Naive thymus-derived CD8-positive, alpha-beta T cell (primary cell): ENCODE data around the gene MGAT2. TPM values are rescaled to one million over a fixed set of nuclear protein-coding genes. Genes with fewer than 3 reads are reported as not detected.
"Not testable (repeated sequence)": the region's sequence is repeated elsewhere in the genome, so short reads cannot be mapped to it uniquely, and the experiment has no call there.

Experiments
- ATAC-seq, 2 donors: fragments of 150-1000 bp; cut with Tn5 transposase in 1 of 2; sonication (Bioruptor Pico), chemical (Tn5 transposase) in 1 of 2; 1 replicate in 1 of 2; 2 replicates in 1 of 2; pipeline ENCODE4 v1.10.0; 2021; ENCODE audit warnings: mild to moderate bottlenecking in 2 of 2, moderate library complexity in 2 of 2
- POLR2A ChIA-PET: fragments of 350-600 bp; sonication (Branson Sonifier 250); formaldehyde crosslinking; loops from one replicate; lab custom pipeline; 2021; ENCODE audit warnings: antibody characterized with exemption; lab: Charles Lee
- DNase-seq, 10 donors: peaks; one replicate each; pipeline versions ENCODE4 v3.0.0 to v3.0.0-alpha.2; 2020 to 2022
- H3K27ac Mint-ChIP-seq, 10 donors: one replicate each; pipeline ENCODE4 v1.8.0; 2020 to 2022; ENCODE audit warnings: mild to moderate bottlenecking in 10 of 10, mixed read lengths in 10 of 10, moderate library complexity in 4 of 10, inconsistent platforms in 1 of 10
- H3K27me3 Mint-ChIP-seq, 5 donors: one replicate each; pipeline ENCODE4 v1.8.0; 2021 to 2022; ENCODE audit warnings: mixed read lengths in 5 of 5
- H3K36me3 Mint-ChIP-seq, 3 donors: one replicate each; pipeline ENCODE4 v1.8.0; 2020 to 2022; ENCODE audit warnings: mixed read lengths in 3 of 3, mild to moderate bottlenecking in 2 of 3, inconsistent platforms in 1 of 3
- H3K4me1 Mint-ChIP-seq, 4 donors: one replicate each; pipeline ENCODE4 v1.8.0; 2021 to 2022; ENCODE audit warnings: mixed read lengths in 4 of 4
- H3K4me3 Mint-ChIP-seq, 10 donors: one replicate each; pipeline ENCODE4 v1.8.0; 2020 to 2022; ENCODE audit warnings: mild to moderate bottlenecking in 10 of 10, mixed read lengths in 10 of 10, moderate library complexity in 6 of 10, inconsistent platforms in 1 of 10
- H3K9me3 Mint-ChIP-seq, 9 donors: one replicate each; pipeline ENCODE4 v1.8.0; 2020 to 2022; ENCODE audit warnings: mixed read lengths in 9 of 9, mild to moderate bottlenecking in 3 of 9, inconsistent platforms in 1 of 9, moderate library complexity in 1 of 9
- polyA plus RNA-seq, 3 donors: library from polyadenylated mRNA; unstranded; fragments of 300-500 nt; fragmentation: Illumina TruSeq; gene quantifications; one replicate each; pipeline ENCODE4 v1.2.3, GENCODE V29; 2021
- total RNA-seq, 8 experiments: library from RNA in 2 of 8; stranded (reverse) in 2 of 8; gene quantifications; one replicate each; pipeline ENCODE4 v1.2.3 and lab custom pipeline; 2021 to 2026

MGAT2 gene
- total RNA-seq (10 to 100 TPM; 24.9 to 26.9 TPM), polyA plus RNA-seq (10 to 100 TPM; 15.8 to 25.9 (median 19.8) TPM), total RNA-seq (lab: John Stamatoyannopoulos, UW) (42.3 to 88.8 (median 59.5) reads per million in 6 experiments)

DNA sequence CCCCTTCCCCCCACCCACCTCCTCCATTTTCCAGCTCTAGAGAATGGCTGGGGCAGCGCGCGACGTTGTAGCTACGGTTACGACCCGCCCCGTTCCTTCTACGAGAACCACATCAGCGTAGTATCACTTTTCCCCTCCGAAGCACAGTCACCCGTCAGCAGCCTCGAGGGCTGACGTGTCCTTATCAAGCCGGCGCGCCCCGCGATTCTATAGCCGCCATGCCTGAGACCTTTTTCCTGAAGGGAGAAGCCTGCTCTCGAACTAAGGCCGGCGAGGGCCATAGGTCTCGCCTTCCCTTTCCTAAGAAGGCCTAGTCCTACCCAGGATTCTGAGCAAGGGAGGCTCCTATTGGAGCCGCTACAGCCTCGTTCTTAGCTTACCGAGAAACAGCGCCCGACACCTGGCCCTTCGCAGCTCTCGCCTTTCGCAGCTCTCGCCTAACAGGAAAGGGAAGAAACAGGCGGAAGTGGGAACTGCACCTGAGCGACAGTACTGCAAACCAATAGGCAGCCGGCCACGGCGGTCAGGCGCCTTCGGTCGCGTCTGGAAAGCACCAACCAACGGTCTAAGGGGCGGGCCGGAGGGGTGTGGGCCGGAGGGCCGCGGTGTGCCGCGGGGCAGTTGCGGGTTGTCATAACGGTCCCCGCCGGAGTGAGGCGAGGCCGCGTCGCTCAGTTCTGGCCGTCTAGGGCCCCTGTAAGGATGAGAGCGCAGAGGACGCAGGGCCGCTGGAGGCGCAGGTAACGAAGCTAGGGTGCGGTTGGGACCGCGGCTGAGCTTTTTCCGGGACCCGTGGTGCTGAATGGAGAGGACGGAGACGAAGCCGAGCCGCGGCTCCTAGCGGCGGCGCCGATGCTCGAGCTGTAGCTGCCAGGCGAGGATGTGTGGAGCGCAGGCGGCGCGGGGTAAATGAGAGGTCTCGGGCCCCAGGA is at the start of gene MGAT2, which contains the start of gene RPL36AL:
TSS of gene MGAT2 (plus strand) at position 618 of the 932 bp plus-strand sequence. CDS start 470 bp downstream, outside the sequence.
TSS of gene RPL36AL (minus strand) at position 445 of the 932 bp plus-strand sequence. CDS start 1,522 bp downstream, outside the sequence.
- H3K4me1 Mint-ChIP-seq, result peaks cover 18 to 65% (median 51%) of the 10 kb centered on the region in 4 donors
- ATAC-seq (peak; percentile 84 to 86), DNase-seq (peak; percentile 82 to 98 (median 92))
- peak within 1 kb of the TSS; percentile 93 to 99 (median 98) for H3K4me3 Mint-ChIP-seq
- peaks cover 0 to 40% (median 6%) of the 10 kb centered on the region in 3 donors for H3K36me3 Mint-ChIP-seq
- peak within 1 kb of the TSS; percentile 97 to 99 (median 99) for H3K27ac Mint-ChIP-seq
- H3K27me3 Mint-ChIP-seq, result no peaks in the 10 kb centered on the region
- POLR2A ChIA-PET, result interaction anchor here (0.5 to 5.3 kb wide), 31 partner anchors 8 to 1210 kb away, joined by 3 to 203 read pairs (median 6); partner anchors contain the start of genes ARF6, DNAAF2, KLHDC1 and KLHDC2
- no peaks in the 10 kb centered on the region for H3K9me3 Mint-ChIP-seq

DNA sequence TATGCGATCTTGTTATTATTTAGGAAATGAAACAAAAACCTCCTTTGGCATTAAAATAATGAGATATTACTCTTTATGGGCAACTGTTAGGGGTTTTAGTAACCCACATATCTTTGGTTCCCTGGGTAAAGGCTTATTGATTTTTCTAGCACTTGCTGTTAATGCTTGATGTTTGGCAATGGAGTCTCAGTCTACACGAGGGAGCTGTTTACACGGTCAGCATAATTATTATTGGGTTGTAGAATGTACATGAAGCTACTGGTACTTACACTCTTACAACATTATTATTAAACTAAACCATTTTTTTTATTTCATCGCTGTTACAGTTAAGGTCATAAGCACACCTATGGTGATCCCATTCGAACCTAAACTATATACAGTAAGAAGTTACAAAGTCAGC is 46.6 kb upstream of the MGAT2 start:
- POLR2A ChIA-PET, result interaction anchor here (2.2 kb wide), 1 partner anchor 12 kb away, joined by 6 read pairs; the partner anchor contains the start of gene RPS29
- peaks cover 0 to 55% (median 37%) of the 10 kb centered on the region in 3 donors for H3K36me3 Mint-ChIP-seq
- peaks cover 0 to 7% (median 1%) of the 10 kb centered on the region in 9 donors for H3K9me3 Mint-ChIP-seq
- no peaks in the 10 kb centered on the region for H3K27me3 Mint-ChIP-seq
- peaks cover 8 to 25% (median 13%) of the 10 kb centered on the region in 4 donors for H3K4me1 Mint-ChIP-seq
- no peak for ATAC-seq
- no peak for DNase-seq
- H3K4me3 Mint-ChIP-seq, result no peak overlapping the region
- H3K27ac Mint-ChIP-seq, result no peak overlapping the region

DNA sequence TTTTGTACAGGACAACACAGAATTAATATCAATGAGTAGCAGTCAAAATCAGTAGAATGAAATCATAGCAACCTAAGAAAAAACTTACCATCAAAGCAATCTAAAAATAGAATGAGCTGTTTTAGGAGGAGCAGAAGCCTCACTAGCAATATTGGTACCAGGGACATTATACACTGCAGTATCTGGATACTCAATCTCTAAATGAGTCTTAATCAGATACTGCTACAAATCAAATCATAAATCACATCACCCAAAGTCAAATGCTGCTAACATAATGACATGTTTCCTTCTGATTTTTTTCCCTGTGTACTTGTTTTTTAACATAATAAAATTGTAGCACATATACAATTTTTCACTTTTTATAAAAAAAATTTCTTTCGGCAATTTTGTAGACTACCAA is 42.5 kb upstream of the MGAT2 start:
- DNase-seq, result no peak
- peaks cover 28 to 62% (median 49%) of the 10 kb centered on the region in 4 donors for H3K4me1 Mint-ChIP-seq
- no peak for ATAC-seq
- peaks cover 0 to 66% (median 26%) of the 10 kb centered on the region in 3 donors for H3K36me3 Mint-ChIP-seq
- POLR2A ChIA-PET, result interaction anchor here (1.0 kb wide), 1 partner anchor 9 kb away, joined by 3 read pairs; the partner anchor contains the start of gene RPS29
- H3K4me3 Mint-ChIP-seq, result no peak overlapping the region
- no peaks in the 10 kb centered on the region for H3K27me3 Mint-ChIP-seq
- H3K27ac Mint-ChIP-seq, result peak overlapping the region in 4 of 10 donors; percentile 35 to 64 (median 60)
- no peaks in the 10 kb centered on the region for H3K9me3 Mint-ChIP-seq

DNA sequence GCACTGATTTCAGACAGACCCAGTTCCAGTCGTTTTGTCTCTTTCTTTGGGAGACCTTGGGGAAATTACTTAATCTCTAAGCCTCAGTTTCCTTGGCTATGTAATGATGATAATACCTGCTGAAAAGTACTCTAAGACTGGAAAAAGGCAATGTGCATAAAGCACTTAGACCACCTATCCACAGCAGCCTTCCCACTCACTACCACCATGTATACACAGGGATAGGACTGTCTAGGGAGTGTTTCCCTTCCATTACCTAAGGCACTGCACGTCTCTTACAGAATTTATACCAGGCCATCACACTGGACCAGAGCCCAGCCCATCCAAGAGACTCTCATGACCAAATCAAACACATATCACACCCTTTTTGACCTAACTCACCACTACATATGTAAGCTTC is 40.8 kb upstream of the MGAT2 start:
- DNase-seq, result no peak
- POLR2A ChIA-PET, result no interaction called here
- no peaks in the 10 kb centered on the region for H3K27me3 Mint-ChIP-seq
- peaks cover 0 to 67% (median 30%) of the 10 kb centered on the region in 3 donors for H3K36me3 Mint-ChIP-seq
- no peak for ATAC-seq
- H3K9me3 Mint-ChIP-seq, result no peaks in the 10 kb centered on the region
- H3K4me1 Mint-ChIP-seq, result peaks cover 31 to 75% (median 63%) of the 10 kb centered on the region in 4 donors
- peak overlapping the region; percentile 1 to 83 (median 60) for H3K27ac Mint-ChIP-seq
- peak overlapping the region in 2 of 10 donors; percentile 3 to 7 for H3K4me3 Mint-ChIP-seq

DNA sequence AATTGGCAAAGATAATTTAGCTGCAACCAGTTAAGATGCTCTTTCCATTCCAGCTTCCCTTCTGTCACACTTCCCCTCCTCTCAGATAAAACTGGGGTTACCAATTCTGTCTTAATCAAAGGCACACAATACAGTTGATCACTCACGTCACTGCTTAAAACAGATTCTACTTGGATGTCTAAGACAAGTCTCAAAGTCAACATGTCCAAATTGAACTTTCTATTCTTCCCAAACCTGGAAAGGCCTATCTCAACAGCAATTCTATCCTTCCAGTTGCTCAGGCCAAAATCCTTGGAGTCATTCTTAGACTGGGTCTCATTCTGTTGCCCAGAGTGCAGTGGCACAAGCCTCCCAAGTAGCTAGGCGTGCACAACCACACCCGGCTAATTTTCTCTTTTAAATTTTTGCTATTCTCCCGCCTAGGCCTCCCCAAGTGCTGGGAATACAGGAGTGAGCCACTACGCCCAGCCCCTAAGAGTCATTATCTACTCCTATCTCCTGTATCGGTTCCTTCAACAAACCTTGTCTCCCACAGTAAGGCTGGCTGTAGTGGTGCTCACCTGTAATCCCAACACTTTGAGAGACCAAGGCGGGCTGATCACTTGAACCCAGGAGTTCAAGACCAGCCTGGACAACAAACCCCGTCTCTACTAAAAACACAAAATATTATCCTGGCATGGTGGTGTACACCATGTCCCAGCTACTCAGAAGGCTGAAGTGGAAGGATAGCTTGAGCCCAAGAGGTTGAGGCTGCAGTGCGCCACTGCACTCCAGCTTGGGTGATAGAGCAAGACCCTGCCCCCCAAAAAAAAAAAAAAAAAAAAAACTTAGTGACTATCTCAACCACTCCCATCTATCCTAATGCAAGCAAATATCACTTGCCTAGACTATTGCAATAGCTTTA is 39.1 kb upstream of the MGAT2 start:
- Mint-ChIP-seq H3K27ac (peak overlapping the region; percentile 30 to 86 (median 70)), H3K4me3 (peak overlapping the region in 7 of 10 donors; percentile 4 to 92 (median 31)), H3K27me3 (peaks cover 0 to 7% (median 0%) of the 10 kb centered on the region in 5 donors), H3K9me3 (peaks cover 0 to 3% (median 0%) of the 10 kb centered on the region in 9 donors), H3K36me3 (peaks cover 5 to 70% (median 28%) of the 10 kb centered on the region in 3 donors), H3K4me1 (peaks cover 33 to 82% (median 74%) of the 10 kb centered on the region in 4 donors)
- POLR2A ChIA-PET, result interaction anchor here (0.6 to 0.9 kb wide), 4 partner anchors 8 to 110 kb away, joined by 3 to 12 read pairs (median 3); no protein-coding TSS in a partner anchor
- ATAC-seq (no peak), DNase-seq (no peak)

DNA sequence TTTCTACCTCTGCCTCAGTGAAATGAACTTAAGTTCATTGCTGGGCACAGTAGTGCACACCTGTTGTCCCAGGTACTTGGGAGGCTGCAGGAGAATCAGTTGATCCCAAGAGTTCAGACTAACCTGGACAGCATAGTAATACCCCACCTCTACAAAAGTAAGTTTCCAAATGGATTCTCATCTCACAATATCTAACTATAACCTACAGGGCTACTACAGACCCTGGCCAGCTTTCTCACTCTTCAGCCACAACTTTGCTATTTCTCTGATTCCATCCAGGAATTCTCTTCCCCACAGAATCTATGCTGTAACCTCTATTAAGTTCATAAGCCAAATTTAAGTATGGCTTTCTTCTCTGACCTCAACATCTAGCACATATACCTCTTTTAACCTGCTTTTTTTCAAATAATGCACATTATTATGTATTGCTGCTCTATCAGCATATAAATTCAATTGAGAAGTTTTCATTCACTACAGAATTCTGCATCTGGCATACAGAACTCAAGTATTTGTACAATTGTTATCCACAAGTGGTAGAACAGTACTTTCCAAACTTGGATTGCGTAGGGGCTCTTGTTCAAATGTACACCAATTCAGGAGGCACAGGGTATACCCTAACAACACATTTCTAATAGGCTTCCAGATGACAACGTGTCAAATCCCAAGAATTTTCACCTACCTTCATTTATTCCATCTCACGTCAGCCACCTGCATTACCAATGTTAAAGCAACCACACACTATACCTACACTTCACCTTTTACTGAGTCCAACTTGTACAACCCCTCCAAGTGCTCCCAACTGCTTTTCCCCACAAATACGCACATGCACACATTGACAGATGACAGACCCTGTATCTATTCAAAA is 38.3 kb upstream of the MGAT2 start:
- peaks cover 0 to 9% (median 0%) of the 10 kb centered on the region in 5 donors for H3K27me3 Mint-ChIP-seq
- POLR2A ChIA-PET, result interaction anchor here (0.6 to 0.9 kb wide), 3 partner anchors 9 to 110 kb away, joined by 3 to 12 read pairs (median 3); no protein-coding TSS in a partner anchor
- peaks cover 5 to 63% (median 23%) of the 10 kb centered on the region in 3 donors for H3K36me3 Mint-ChIP-seq
- H3K4me3 Mint-ChIP-seq, result peak overlapping the region in 8 of 10 donors; percentile 4 to 92 (median 37)
- peaks cover 34 to 81% (median 77%) of the 10 kb centered on the region in 4 donors for H3K4me1 Mint-ChIP-seq
- ATAC-seq (no peak), DNase-seq (no peak)
- peak overlapping the region; percentile 4 to 86 (median 62) for H3K27ac Mint-ChIP-seq
- H3K9me3 Mint-ChIP-seq, result peaks cover 0 to 6% (median 0%) of the 10 kb centered on the region in 9 donors

DNA sequence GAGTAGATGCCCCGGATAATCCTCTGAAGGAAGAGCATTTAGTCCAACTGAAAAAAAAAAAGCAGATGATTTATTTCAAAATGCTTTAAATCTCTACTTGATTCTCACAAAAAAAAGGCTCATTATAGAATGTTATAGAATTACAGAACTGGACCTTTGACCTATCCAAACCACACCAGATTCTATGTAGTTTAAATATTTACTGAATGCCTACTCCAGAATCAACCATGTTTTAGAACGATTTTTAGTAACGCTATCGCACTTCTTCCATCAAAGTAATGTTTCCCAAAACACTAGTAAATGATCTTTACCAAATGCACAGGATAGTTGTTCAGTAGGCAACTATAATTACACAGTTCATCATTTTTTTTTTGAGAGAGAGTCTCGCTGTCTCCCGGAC is 37.0 kb upstream of the MGAT2 start:
- Mint-ChIP-seq H3K4me3 (peak overlapping the region; percentile 89 to 99 (median 94)), H3K4me1 (peaks cover 29 to 73% (median 68%) of the 10 kb centered on the region in 4 donors), H3K27ac (peak overlapping the region; percentile 5 to 100 (median 97)), H3K9me3 (peaks cover 0 to 6% (median 0%) of the 10 kb centered on the region in 9 donors), H3K36me3 (peaks cover 5 to 56% (median 19%) of the 10 kb centered on the region in 3 donors), H3K27me3 (peaks cover 0 to 9% (median 0%) of the 10 kb centered on the region in 5 donors)
- ATAC-seq (no peak), DNase-seq (no peak)
- POLR2A ChIA-PET, result interaction anchor here (4.5 kb wide), 1 partner anchor 37 kb away, joined by 112 read pairs; the partner anchor contains the start of genes MGAT2 and RPL36AL

DNA sequence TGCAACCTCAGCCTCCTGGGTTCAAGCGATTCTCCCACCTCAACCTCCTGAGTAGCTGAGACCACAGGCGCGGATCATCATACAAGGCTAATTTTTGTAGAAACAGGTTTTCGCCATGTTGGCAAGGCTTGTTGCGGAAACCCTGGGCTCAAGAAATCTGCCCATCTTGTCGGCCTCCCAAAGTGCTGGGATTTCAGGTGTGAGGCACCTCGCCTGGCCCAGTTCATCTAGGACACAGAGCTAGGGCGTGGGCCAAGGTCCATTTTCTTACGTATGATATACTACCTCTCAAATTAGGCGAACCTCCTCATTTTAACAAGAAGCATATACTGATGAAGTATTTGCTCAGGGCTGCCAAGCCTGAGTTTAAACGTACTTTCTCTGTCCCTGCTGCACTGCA is 36.5 kb upstream of the MGAT2 start:
- no peak for DNase-seq
- no peak for ATAC-seq
- Mint-ChIP-seq H3K27ac (peak overlapping the region; percentile 80 to 100 (median 98)), H3K4me3 (peak overlapping the region; percentile 89 to 99 (median 94)), H3K9me3 (peaks cover 0 to 6% (median 0%) of the 10 kb centered on the region in 9 donors), H3K4me1 (peaks cover 26 to 69% (median 63%) of the 10 kb centered on the region in 4 donors), H3K27me3 (peaks cover 0 to 9% (median 0%) of the 10 kb centered on the region in 5 donors), H3K36me3 (peaks cover 5 to 56% (median 19%) of the 10 kb centered on the region in 3 donors)
- POLR2A ChIA-PET, result interaction anchor here (1.5 to 4.8 kb wide), 3 partner anchors 14 to 109 kb away, joined by 3 to 112 read pairs (median 83); partner anchors contain the start of genes KLHDC1, LRR1, MGAT2 and RPL36AL

DNA sequence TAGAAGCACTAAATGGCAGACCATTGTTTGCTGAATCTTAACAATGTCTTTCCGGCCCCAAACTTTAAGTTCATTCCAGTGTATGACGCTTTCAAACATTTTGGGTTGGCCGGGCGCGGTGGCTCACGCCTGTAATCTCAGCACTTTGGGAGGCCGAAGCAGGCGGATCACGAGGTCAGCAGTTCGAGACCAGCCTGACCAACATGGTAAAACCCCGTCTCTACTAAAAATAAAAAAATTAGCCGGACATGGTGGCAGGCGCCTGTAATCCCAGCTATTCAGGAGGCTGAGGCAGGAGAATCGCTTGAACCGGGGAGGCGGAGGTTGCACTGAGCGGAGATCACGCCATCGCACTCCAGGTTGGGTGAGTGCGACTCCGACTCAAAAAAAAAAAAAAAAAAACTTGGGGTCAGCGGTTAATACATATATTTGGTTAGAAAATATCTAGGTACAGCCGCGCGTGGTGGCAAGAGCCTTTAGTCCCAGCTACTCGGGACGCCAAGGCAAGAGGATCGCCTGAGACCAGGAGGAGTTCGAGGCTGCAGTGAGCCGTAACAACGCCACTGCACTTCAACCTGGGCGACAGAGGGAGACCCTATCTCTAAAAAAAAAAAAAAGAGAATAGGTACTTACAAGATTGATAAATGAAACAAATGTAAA is 35.5 kb upstream of the MGAT2 start:
- Mint-ChIP-seq H3K27ac (peak overlapping the region; percentile 97 to 100 (median 99)), H3K36me3 (peaks cover 5 to 54% (median 19%) of the 10 kb centered on the region in 3 donors), H3K4me3 (peak overlapping the region; percentile 89 to 99 (median 94)), H3K4me1 (peaks cover 23 to 58% (median 53%) of the 10 kb centered on the region in 4 donors)
- POLR2A ChIA-PET, result interaction anchor here (0.6 to 4.8 kb wide), 16 partner anchors 10 to 1510 kb away, joined by 3 to 112 read pairs (median 4); partner anchors contain the start of genes DNAAF2, KLHDC1, KLHDC2 and LRR1
- H3K27me3 Mint-ChIP-seq, DNase-seq, H3K9me3 Mint-ChIP-seq, ATAC-seq: not testable (repeated sequence)
